ENCODE data around the gene PTH2. TPM values are rescaled to one million over a fixed set of nuclear protein-coding genes. Genes with fewer than 3 reads are reported as not detected.

The PTH2 gene
- polyA plus RNA-seq, 3 donors, result not detected

DNA sequence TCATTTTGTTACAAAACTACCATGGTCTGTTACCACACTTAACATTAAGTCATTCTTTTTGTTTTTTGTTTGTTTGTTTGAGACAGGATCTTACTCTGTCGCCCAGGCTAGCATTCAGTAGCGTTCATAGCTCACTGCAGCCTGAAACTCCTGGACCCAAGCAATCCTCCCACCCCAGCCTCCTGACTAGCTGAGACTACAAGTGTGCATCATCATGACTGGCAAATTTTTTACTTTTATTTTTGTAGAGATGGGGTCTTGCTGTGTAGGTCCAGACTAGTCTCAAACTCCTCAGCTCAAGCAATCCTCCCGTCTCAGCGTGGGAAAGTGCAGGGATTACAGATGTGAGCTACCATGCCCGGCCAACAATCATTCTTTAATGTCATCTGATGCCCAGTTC lies 33.1 kb upstream of the PTH2 start:
- Mint-ChIP-seq H3K9me3 (peaks cover 0 to 2% (median 0%) of the 10 kb centered on the region in 7 donors), H3K27ac (peak overlapping the region in 1 of 7 donors; percentile 34), H3K4me3 (no peak overlapping the region), H3K27me3 (ENCODE audit: low read depth in 3 of 3) (peaks cover 0 to 5% (median 0%) of the 10 kb centered on the region in 3 donors), H3K36me3 (peaks cover 31 to 47% of the 10 kb centered on the region in 2 donors), H3K4me1 (peaks cover 16% of the 10 kb centered on the region)
- H3K4me2 ChIP-seq (replicated peaks; ENCODE audit: extremely low read depth, low read length, poor library complexity, severe bottlenecking), result no peak overlapping the region
- no peak for TF ChIP-seq CTCF (IDR thresholded peaks at IDR 0.05)
- H3K9me3 ChIP-seq (replicated peaks in 1 of 2; ENCODE audit: control insufficient read depth in 1 of 2, insufficient read depth in 1 of 2, low read length in 2 of 2), result no peaks in the 10 kb centered on the region
- H3K27ac ChIP-seq (ENCODE audit: low read depth in 1 of 2, low read length in 2 of 2), result no peak overlapping the region
- H3K36me3 ChIP-seq (replicated peaks in 1 of 2; ENCODE audit: control insufficient read depth in 1 of 2, insufficient read depth in 2 of 2, low read length in 2 of 2), result peaks cover 23 to 33% of the 10 kb centered on the region in 2 donors
- no peak overlapping the region for H2AFZ ChIP-seq (ENCODE audit: insufficient read depth, low read depth, low read length, poor library complexity, severe bottlenecking)
- H3K4me1 ChIP-seq (ENCODE audit: control insufficient read depth in 1 of 2, insufficient read depth in 2 of 2, low read length in 2 of 2), result peaks cover 19 to 27% of the 10 kb centered on the region in 2 donors
- peaks cover 4% of the 10 kb centered on the region for H4K20me1 ChIP-seq (ENCODE audit: insufficient read depth, low read length)
- 100% methylated on average over 1 of the region's 5 CpGs for WGBS (ENCODE audit: insufficient coverage)
- no peak for DNase-seq
- no peaks in the 10 kb centered on the region for H3K27me3 ChIP-seq (ENCODE audit: control insufficient read depth in 2 of 2, insufficient read depth in 2 of 2, low read length in 2 of 2)
- intact Hi-C loops (cut with micrococcal nuclease), result loop anchor here in 1 of 2 donors (10.0 kb wide), 1 partner anchor 372 kb away; the partner anchor contains the start of gene SNRNP70
- H3K79me2 ChIP-seq (ENCODE audit: insufficient read depth, low read length), result peaks cover 32% of the 10 kb centered on the region
- H3K9ac ChIP-seq (ENCODE audit: insufficient read depth, low read length, poor library complexity, severe bottlenecking), result no peak overlapping the region
- no peak overlapping the region for H3K4me3 ChIP-seq (replicated peaks in 1 of 3; ENCODE audit: low read depth in 2 of 3, low read length in 3 of 3)

DNA sequence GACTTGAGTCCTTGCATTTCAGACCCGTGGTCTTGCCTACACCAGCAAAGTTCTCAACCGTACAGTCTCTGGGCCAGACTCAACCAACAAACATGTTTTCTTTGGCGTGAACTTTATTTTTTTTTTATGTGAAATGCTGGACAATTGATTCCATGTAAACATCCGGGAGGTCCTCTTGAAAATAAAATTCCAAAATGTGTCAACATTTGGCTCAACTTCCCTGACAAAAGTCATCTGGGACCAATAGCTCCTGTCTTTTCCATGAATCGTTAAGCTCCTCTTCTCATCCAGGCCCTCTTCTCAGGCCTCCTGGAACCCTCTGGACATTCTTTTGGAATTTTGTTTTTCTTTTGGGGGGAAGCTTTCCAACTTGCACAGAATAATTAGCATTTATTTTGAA lies 32.5 kb upstream of the PTH2 start:
- peaks cover 25 to 32% of the 10 kb centered on the region in 2 donors for H3K4me1 ChIP-seq (ENCODE audit: control insufficient read depth in 1 of 2, insufficient read depth in 2 of 2, low read length in 2 of 2)
- H3K27me3 ChIP-seq (ENCODE audit: control insufficient read depth in 2 of 2, insufficient read depth in 2 of 2, low read length in 2 of 2), result no peaks in the 10 kb centered on the region
- no peak for DNase-seq
- Mint-ChIP-seq H3K9me3 (peaks cover 0 to 2% (median 0%) of the 10 kb centered on the region in 7 donors), H3K27me3 (ENCODE audit: low read depth in 3 of 3) (peaks cover 0 to 5% (median 0%) of the 10 kb centered on the region in 3 donors), H3K4me1 (peaks cover 20% of the 10 kb centered on the region), H3K36me3 (peaks cover 30 to 44% of the 10 kb centered on the region in 2 donors), H3K27ac (no peak overlapping the region), H3K4me3 (no peak overlapping the region)
- WGBS (ENCODE audit: insufficient coverage), result 91% methylated on average over 1 of the region's 5 CpGs
- H3K27ac ChIP-seq (ENCODE audit: low read depth in 1 of 2, low read length in 2 of 2), result no peak overlapping the region
- H4K20me1 ChIP-seq (ENCODE audit: insufficient read depth, low read length), result peaks cover 4% of the 10 kb centered on the region
- no peak for TF ChIP-seq CTCF (IDR thresholded peaks at IDR 0.05)
- H3K79me2 ChIP-seq (ENCODE audit: insufficient read depth, low read length), result peaks cover 37% of the 10 kb centered on the region
- no peak overlapping the region for H3K4me2 ChIP-seq (replicated peaks; ENCODE audit: extremely low read depth, low read length, poor library complexity, severe bottlenecking)
- H2AFZ ChIP-seq (ENCODE audit: insufficient read depth, low read depth, low read length, poor library complexity, severe bottlenecking), result no peak overlapping the region
- no peak overlapping the region for H3K9ac ChIP-seq (ENCODE audit: insufficient read depth, low read length, poor library complexity, severe bottlenecking)
- intact Hi-C loops (cut with micrococcal nuclease), result loop anchor here in 1 of 2 donors (10.0 kb wide), 1 partner anchor 371 kb away; the partner anchor contains the start of gene SNRNP70
- H3K36me3 ChIP-seq (replicated peaks in 1 of 2; ENCODE audit: control insufficient read depth in 1 of 2, insufficient read depth in 2 of 2, low read length in 2 of 2), result peaks cover 22 to 32% of the 10 kb centered on the region in 2 donors
- no peaks in the 10 kb centered on the region for H3K9me3 ChIP-seq (replicated peaks in 1 of 2; ENCODE audit: control insufficient read depth in 1 of 2, insufficient read depth in 1 of 2, low read length in 2 of 2)
- no peak overlapping the region for H3K4me3 ChIP-seq (replicated peaks in 1 of 3; ENCODE audit: low read depth in 2 of 3, low read length in 3 of 3)
